Measurements from ENCODE around the gene IGFBP5. TPM values are rescaled to one million over a fixed set of nuclear protein-coding genes. Genes with fewer than 3 reads are reported as not detected.

IGFBP5 gene
- total and polyA plus RNA-seq, 10 donors = 5.0 to 114 (median 28.9) TPM

DNA sequence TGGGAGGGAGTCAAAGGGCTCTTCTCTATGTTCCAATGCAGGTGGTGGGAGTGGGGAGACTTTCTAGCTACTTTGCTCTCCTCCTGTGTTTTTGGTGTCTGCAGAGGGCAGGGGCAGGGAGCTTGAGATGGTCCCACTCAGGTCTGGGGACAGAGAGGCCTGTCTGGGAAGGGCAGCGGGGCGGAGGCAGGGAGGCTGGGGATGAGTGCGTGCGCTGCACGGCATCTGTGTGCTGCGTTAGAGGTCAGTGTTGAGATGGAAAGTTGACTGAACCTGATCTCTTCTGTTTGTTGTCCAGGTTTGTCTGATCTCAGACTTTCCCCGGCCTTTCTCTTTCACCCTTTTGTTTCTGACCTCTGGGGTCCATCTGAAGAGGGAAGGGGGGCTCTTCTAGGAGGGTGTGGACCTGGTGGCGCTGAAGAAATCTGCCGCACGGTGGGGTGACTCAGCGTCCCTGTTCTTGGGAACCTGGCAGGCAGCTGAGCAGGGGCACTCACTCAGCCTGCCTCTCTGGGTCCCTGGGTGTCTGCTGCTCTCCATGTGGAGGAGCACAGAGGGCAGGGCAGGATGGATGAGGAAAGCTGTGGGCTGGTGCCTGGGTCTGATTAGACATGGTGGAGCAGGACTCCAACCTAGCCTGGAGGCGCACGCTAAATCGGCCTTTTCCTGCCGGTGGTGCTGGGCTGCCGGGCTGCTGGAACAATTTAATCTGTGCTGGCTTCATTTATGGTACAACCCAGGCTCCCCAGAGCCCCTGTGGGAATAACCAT lies 38.1 kb downstream of the IGFBP5 start:
- TF ChIP-seq POLR2A (IDR thresholded peaks at IDR 0.05) (no peak), POLR2AphosphoS5 (IDR thresholded peaks at IDR 0.05) (no peak)
- TF ChIP-seq, protein P1, sequence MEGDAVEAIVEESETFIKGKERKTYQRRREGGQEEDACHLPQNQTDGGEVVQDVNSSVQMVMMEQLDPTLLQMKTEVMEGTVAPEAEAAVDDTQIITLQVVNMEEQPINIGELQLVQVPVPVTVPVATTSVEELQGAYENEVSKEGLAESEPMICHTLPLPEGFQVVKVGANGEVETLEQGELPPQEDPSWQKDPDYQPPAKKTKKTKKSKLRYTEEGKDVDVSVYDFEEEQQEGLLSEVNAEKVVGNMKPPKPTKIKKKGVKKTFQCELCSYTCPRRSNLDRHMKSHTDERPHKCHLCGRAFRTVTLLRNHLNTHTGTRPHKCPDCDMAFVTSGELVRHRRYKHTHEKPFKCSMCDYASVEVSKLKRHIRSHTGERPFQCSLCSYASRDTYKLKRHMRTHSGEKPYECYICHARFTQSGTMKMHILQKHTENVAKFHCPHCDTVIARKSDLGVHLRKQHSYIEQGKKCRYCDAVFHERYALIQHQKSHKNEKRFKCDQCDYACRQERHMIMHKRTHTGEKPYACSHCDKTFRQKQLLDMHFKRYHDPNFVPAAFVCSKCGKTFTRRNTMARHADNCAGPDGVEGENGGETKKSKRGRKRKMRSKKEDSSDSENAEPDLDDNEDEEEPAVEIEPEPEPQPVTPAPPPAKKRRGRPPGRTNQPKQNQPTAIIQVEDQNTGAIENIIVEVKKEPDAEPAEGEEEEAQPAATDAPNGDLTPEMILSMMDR (IDR thresholded peaks at IDR 0.05 in 8 of 11, conservative IDR thresholded peaks at IDR 0.05 in 3 of 11) = no peak
- Histone ChIP-seq H3K27me3 (replicated peaks in 1 of 7) (no peaks in the 10 kb centered on the region), H3K9me3 (no peaks in the 10 kb centered on the region), H3K36me3 (peaks cover 0 to 28% (median 0%) of the 10 kb centered on the region in 6 donors), H3K4me1 (peaks cover 0 to 21% (median 5%) of the 10 kb centered on the region in 6 donors), H3K4me3 (no peak overlapping the region), H3K27ac (peak overlapping the region in 4 of 8 donors; percentile 21 to 51 (median 30))
- WGBS, 5 donors = 86 to 92% (median 89%) methylated on average over 16 of the region's 16 CpGs
- intact Hi-C loops (cut with DNase I; ENCODE audit: low total_unique reads) = no loop called here
- no peak for DNase-seq

DNA sequence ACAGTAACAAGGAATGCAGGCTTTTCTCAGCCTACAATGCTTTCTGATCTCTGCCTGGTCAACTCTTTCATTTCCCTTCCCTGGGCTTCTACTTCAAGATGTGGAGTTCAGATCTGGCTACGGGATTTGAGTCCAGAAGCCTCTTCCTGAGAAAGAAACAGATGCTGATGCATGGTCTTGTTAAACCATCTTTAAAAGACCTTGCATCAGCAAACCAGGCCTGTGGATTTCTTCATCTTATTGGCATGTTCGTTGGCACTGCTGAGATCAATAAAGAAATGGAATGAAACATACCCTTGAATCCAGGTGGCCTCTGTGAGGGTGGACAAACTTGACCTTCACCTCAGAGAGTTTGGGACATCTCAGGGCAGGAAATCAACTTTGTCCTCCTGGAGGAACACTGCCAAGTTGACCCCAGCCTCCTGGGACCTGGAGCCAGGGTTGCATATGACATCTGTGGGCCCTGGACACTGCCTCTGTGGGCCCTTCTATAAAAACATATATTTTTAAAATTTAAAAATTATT lies 40.8 kb downstream of the IGFBP5 start:
- no peak for TF ChIP-seq POLR2A (IDR thresholded peaks at IDR 0.05)
- TF ChIP-seq, protein P1 (IDR thresholded peaks at IDR 0.05 in 8 of 11, conservative IDR thresholded peaks at IDR 0.05 in 3 of 11) = no peak
- no peak for TF ChIP-seq POLR2AphosphoS5 (IDR thresholded peaks at IDR 0.05)
- H3K36me3 ChIP-seq = peaks cover 0 to 11% (median 0%) of the 10 kb centered on the region in 6 donors
- no peaks in the 10 kb centered on the region for H3K27me3 ChIP-seq (replicated peaks in 1 of 7)
- peak overlapping the region in 1 of 8 donors; percentile 56 for H3K27ac ChIP-seq
- peak; percentile 9 for DNase-seq
- 62 to 86% (median 73%) methylated on average over 2 of the region's 2 CpGs for WGBS, 5 donors
- no peaks in the 10 kb centered on the region for H3K9me3 ChIP-seq
- intact Hi-C loops (cut with DNase I; ENCODE audit: low total_unique reads) = no loop called here
- H3K4me3 ChIP-seq = no peak overlapping the region
- H3K4me1 ChIP-seq = peaks cover 0 to 36% (median 5%) of the 10 kb centered on the region in 6 donors

GRCh38 chr2:216653931-216654365 lies 41.4 kb downstream of the IGFBP5 start:
- intact Hi-C loops (cut with DNase I; ENCODE audit: low total_unique reads) = no loop called here

More at GRCh38 chr2:216653931-216654365, 41.4 kb downstream of the IGFBP5 start:
- peaks cover 0 to 38% (median 4%) of the 10 kb centered on the region in 6 donors for H3K4me1 ChIP-seq
- H3K4me3 ChIP-seq = no peak overlapping the region
- no peak for TF ChIP-seq POLR2A (IDR thresholded peaks at IDR 0.05)
- TF ChIP-seq POLR2AphosphoS5 (IDR thresholded peaks at IDR 0.05) = no peak
- TF ChIP-seq, protein P1 (IDR thresholded peaks at IDR 0.05 in 8 of 11, conservative IDR thresholded peaks at IDR 0.05 in 3 of 11) = no peak
- H3K27ac ChIP-seq = peak overlapping the region in 3 of 8 donors; percentile 14 to 56 (median 18)
- peak; percentile 12 for DNase-seq
- WGBS, 5 donors = 61 to 80% (median 64%) methylated on average over 2 of the region's 2 CpGs
- no peaks in the 10 kb centered on the region for H3K9me3 ChIP-seq
- no peaks in the 10 kb centered on the region for H3K27me3 ChIP-seq (replicated peaks in 1 of 7)
- peaks cover 0 to 11% (median 0%) of the 10 kb centered on the region in 6 donors for H3K36me3 ChIP-seq

Measured in spleen (tissue), 11 donors.